ENCODE data around the gene MAP7D1. TPM values are rescaled to one million over a fixed set of nuclear protein-coding genes. Genes with fewer than 3 reads are reported as not detected.

MAP7D1 gene
- total RNA-seq, 1 experiment from 2014 or later, result 49.9 TPM

DNA sequence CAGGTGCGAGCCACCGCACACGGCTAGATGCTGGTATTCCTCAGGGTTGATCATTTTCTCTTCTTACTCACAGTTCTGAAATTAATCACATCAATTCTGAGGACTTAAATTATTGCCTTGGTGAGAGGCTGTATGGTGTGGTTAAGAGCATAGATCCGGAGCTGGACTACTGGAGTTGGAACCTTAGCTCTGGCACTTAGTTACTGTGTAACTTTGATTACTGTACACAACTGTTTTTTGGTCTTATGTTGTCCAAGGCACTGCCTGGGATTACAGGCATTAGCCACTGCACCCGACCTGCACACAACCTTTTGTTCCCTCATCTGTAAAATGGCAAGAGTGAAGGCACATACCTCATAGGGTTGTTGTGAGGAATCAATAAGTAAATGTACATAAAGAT lies 42.7 kb downstream of the MAP7D1 start:
- no peak for DNase-seq
- no peak overlapping the region for H2BK12ac ChIP-seq (ENCODE audit: insufficient read length, low read depth, low read length)
- Mint-ChIP-seq H3K4me1 (peaks cover 8 to 10% of the 10 kb centered on the region in 2 experiments), H3K27me3 (ENCODE audit: low read depth) (no peaks in the 10 kb centered on the region), H3K36me3 (ENCODE audit: insufficient read depth in 1 of 3, low read depth in 3 of 3) (no peaks in the 10 kb centered on the region; a peak in 1 of 7 replicates), H3K27ac (no peak overlapping the region), H3K9me3 (no peaks in the 10 kb centered on the region; a peak in 1 of 5 replicates), H3K4me3 (no peak overlapping the region)
- no peak overlapping the region for H2BK20ac ChIP-seq (ENCODE audit: low read depth, low read length, poor library complexity, severe bottlenecking)
- H3K4ac ChIP-seq (ENCODE audit: low read depth, low read length), result no peak overlapping the region
- no peaks in the 10 kb centered on the region for H4K20me1 ChIP-seq (ENCODE audit: control insufficient read depth, insufficient read depth, insufficient read length)
- no peak overlapping the region for H3K56ac ChIP-seq (ENCODE audit: insufficient read length, low read depth, low read length)
- H3K23me2 ChIP-seq (ENCODE audit: insufficient read length, low read depth, low read length, poor library complexity, severe bottlenecking), result no peaks in the 10 kb centered on the region
- H3K27ac ChIP-seq (ENCODE audit: insufficient read length, low read depth, low read length), result no peak overlapping the region
- no CpG with 5 or more reads among the region's 5 CpGs for WGBS (ENCODE audit: extremely low coverage, insufficient read length, low lambda C conversion rate)
- no peak overlapping the region for H3K14ac ChIP-seq (ENCODE audit: insufficient read depth, low read length)
- no peak overlapping the region for H2BK15ac ChIP-seq (ENCODE audit: low read depth, low read length)
- H3K23ac ChIP-seq (ENCODE audit: insufficient read length, low read depth, low read length), result no peak overlapping the region
- H3K18ac ChIP-seq (ENCODE audit: insufficient read length, low read depth, low read length), result no peak overlapping the region
- H4K8ac ChIP-seq (replicated peaks; ENCODE audit: insufficient read length, low read depth, low read length), result no peak overlapping the region
- no peaks in the 10 kb centered on the region for H3K27me3 ChIP-seq (ENCODE audit: insufficient read depth, low read length)
- H3K79me2 ChIP-seq (ENCODE audit: insufficient read depth, low read length), result no peaks in the 10 kb centered on the region
- no peak overlapping the region for H4K91ac ChIP-seq (ENCODE audit: insufficient read length, low read depth, low read length)
- H3K9ac ChIP-seq (ENCODE audit: extremely low read depth, insufficient read length, low read length), result no peak overlapping the region
- H2AFZ ChIP-seq (ENCODE audit: low read length), result no peak overlapping the region
- no peak overlapping the region for H2BK120ac ChIP-seq (ENCODE audit: low read depth, low read length, poor library complexity, severe bottlenecking)
- H2BK5ac ChIP-seq (ENCODE audit: insufficient read length, low read length), result no peak overlapping the region
- H3K79me1 ChIP-seq (ENCODE audit: insufficient read depth, low read depth, low read length, poor library complexity, severe bottlenecking), result no peaks in the 10 kb centered on the region
- H3K4me2 ChIP-seq (ENCODE audit: insufficient read depth, insufficient read length, low read length), result no peak overlapping the region
- H2AK5ac ChIP-seq (ENCODE audit: insufficient read length, low read length), result no peak overlapping the region
- TF ChIP-seq, protein P1, sequence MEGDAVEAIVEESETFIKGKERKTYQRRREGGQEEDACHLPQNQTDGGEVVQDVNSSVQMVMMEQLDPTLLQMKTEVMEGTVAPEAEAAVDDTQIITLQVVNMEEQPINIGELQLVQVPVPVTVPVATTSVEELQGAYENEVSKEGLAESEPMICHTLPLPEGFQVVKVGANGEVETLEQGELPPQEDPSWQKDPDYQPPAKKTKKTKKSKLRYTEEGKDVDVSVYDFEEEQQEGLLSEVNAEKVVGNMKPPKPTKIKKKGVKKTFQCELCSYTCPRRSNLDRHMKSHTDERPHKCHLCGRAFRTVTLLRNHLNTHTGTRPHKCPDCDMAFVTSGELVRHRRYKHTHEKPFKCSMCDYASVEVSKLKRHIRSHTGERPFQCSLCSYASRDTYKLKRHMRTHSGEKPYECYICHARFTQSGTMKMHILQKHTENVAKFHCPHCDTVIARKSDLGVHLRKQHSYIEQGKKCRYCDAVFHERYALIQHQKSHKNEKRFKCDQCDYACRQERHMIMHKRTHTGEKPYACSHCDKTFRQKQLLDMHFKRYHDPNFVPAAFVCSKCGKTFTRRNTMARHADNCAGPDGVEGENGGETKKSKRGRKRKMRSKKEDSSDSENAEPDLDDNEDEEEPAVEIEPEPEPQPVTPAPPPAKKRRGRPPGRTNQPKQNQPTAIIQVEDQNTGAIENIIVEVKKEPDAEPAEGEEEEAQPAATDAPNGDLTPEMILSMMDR (conservative IDR thresholded peaks at IDR 0.05), result no peak
- H4K5ac ChIP-seq (ENCODE audit: insufficient read length, low read depth, low read length), result no peak overlapping the region
- no peak overlapping the region for H3T11ph ChIP-seq (ENCODE audit: low read length)
- no peaks in the 10 kb centered on the region for H3K9me3 ChIP-seq (ENCODE audit: control insufficient read depth, low read depth, low read length)
- H3K4me1 ChIP-seq (ENCODE audit: insufficient read depth, low read length), result no peaks in the 10 kb centered on the region; the same call in 1 of the 2 replicates
